Neutrophil (primary cell): ENCODE data around the gene TASOR2.

Experiments used
- H3K27ac ChIP-seq: fragments of 200-600 bp; sonication (generic); 2 replicates; pipeline ENCODE4 v1.5.1; 2016; ENCODE audit warnings: mild to moderate bottlenecking, moderate library complexity
- H3K27me3 ChIP-seq: fragments of 200-600 bp; sonication (generic); 2 replicates; pipeline ENCODE4 v1.6.0; 2016; ENCODE audit warnings: mild to moderate bottlenecking
- H3K36me3 ChIP-seq: fragments of 200-600 bp; sonication (generic); 2 replicates; pipeline ENCODE4 v1.5.1; 2017
- H3K4me1 ChIP-seq, 2 experiments: fragments of 200-600 bp in 1 of 2; sonication (generic) in 1 of 2; 1 replicate in 1 of 2; 2 replicates in 1 of 2; pipeline versions ENCODE4 v1.5.1 to v1.6.1; 2013 to 2016; ENCODE audit warnings: low read depth in 1 of 2, low read length in 1 of 2, mild to moderate bottlenecking in 1 of 2, moderate library complexity in 1 of 2; ENCODE audit not compliant: control insufficient read depth in 1 of 2, insufficient read depth in 1 of 2
- H3K4me3 ChIP-seq, 2 experiments: fragments of 200-600 bp in 1 of 2; sonication (generic) in 1 of 2; 1 replicate in 1 of 2; 2 replicates in 1 of 2; pipeline ENCODE4 v1.5.1; 2013 to 2016; ENCODE audit warnings: low read depth in 1 of 2, low read length in 1 of 2, mild to moderate bottlenecking in 1 of 2, moderate library complexity in 1 of 2
- H3K9me3 ChIP-seq: fragments of 200-600 bp; sonication (generic); 2 replicates; pipeline ENCODE4 v1.5.1; 2016
- CTCF ChIP-seq: fragments of 200-600 bp; sonication (generic); IDR thresholded peaks from 2 replicates; pipeline ENCODE4 v1.5.1; 2016; ENCODE audit warnings: antibody characterized with exemption

TASOR2 gene

GRCh38 chr10:5640501-5640900, 44.1 kb upstream of the TASOR2 start:
- no peaks in the 10 kb centered on the region for H3K9me3 ChIP-seq
- peaks cover 48% of the 10 kb centered on the region for H3K36me3 ChIP-seq

DNA sequence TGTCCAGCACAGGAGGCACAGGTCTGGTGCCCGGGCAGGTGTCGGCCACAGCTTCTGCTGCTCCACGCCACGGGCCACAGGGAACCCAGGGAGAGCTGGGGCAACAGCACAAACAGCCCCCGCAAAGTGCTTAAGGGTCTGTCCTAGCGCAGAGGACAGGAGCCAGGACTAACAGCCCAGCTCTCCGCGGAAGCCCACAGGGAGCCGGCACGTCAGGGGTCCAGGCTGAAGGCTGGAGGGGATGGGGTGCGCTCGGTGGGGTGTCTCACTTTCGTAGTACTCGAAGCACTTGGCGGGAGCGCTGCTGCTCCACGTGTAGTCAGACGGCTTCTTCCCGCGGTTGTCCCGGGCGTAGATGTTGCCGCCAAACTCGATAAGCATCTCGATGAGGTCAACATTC, 43.1 kb upstream of the TASOR2 start:
- no peak for TF ChIP-seq CTCF
- Histone ChIP-seq H3K4me3 (no peak overlapping the region), H3K36me3 (peaks cover 52% of the 10 kb centered on the region), H3K9me3 (no peaks in the 10 kb centered on the region), H3K27me3 (no peaks in the 10 kb centered on the region), H3K4me1 (no peaks in the 10 kb centered on the region), H3K27ac (no peak overlapping the region)

More at GRCh38 chr10:5640501-5640900, 44.1 kb upstream of the TASOR2 start:
- H3K4me3 ChIP-seq, result no peak overlapping the region
- no peak overlapping the region for H3K27ac ChIP-seq
- no peaks in the 10 kb centered on the region for H3K27me3 ChIP-seq
- H3K4me1 ChIP-seq, result no peaks in the 10 kb centered on the region
- no peak for TF ChIP-seq CTCF

GRCh38 chr10:5643346-5644067, 41.1 kb upstream of the TASOR2 start:
- Histone ChIP-seq H3K4me1 (no peaks in the 10 kb centered on the region), H3K36me3 (peaks cover 58% of the 10 kb centered on the region), H3K27ac (no peak overlapping the region), H3K27me3 (no peaks in the 10 kb centered on the region), H3K9me3 (no peaks in the 10 kb centered on the region), H3K4me3 (no peak overlapping the region)
- TF ChIP-seq CTCF, result no peak

- no peaks in the 10 kb centered on the region for H3K9me3 ChIP-seq
- TF ChIP-seq CTCF, result no peak
- H3K4me3 ChIP-seq, result no peak overlapping the region
- no peak overlapping the region for H3K27ac ChIP-seq
- peaks cover 55% of the 10 kb centered on the region for H3K36me3 ChIP-seq
- no peaks in the 10 kb centered on the region for H3K27me3 ChIP-seq
- H3K4me1 ChIP-seq, result no peaks in the 10 kb centered on the region
These were observed 39.7 kb upstream of the TASOR2 start for GRCh38 chr10:5644930-5645329.

DNA sequence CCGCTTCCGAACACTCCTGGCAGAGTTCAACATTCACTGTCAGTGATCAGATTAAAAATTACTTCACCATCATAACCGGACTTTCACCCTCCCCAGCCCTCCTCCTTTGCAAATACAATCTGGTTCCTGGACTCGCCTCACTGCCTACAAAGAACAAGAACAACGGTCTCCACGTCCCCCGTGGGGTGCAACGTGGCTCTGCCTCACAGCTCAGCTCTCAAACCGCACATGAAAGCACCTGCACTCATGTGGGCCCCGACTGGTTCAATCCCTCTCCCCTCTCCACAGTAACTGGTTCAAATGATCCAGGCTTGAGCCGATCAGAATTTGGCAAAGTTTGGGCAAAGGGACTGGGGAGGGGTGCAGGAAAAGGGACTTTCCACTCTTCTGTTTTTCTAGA, 39.3 kb upstream of the TASOR2 start:
- no peaks in the 10 kb centered on the region for H3K9me3 ChIP-seq
- TF ChIP-seq CTCF, result no peak
- peaks cover 55% of the 10 kb centered on the region for H3K36me3 ChIP-seq
- H3K4me3 ChIP-seq, result no peak overlapping the region
- H3K4me1 ChIP-seq, result no peaks in the 10 kb centered on the region
- no peaks in the 10 kb centered on the region for H3K27me3 ChIP-seq
- H3K27ac ChIP-seq, result no peak overlapping the region
